Effector memory CD8-positive, alpha-beta T cell (primary cell): Measurements from ENCODE around the gene INMT.

Experiments used
- ATAC-seq: fragments of 150-1000 bp; cut with Tn5 transposase; replicated peaks from 2 replicates; pipeline ENCODE4 v1.10.0; 2021; ENCODE audit warnings: mild to moderate bottlenecking, moderate library complexity
- DNase-seq, 3 experiments: peaks; one replicate each; pipeline ENCODE4 v3.0.0; 2021
- H3K27ac Mint-ChIP-seq, 2 donors: one replicate each; pipeline ENCODE4 v1.8.0; 2022; ENCODE audit warnings: mild to moderate bottlenecking in 2 of 2, mixed read lengths in 2 of 2, moderate library complexity in 2 of 2
- H3K27me3 Mint-ChIP-seq, 2 donors: one replicate each; pipeline ENCODE4 v1.8.0; 2022; ENCODE audit warnings: mixed read lengths in 2 of 2
- H3K36me3 Mint-ChIP-seq: one replicate; pipeline ENCODE4 v1.8.0; 2022; ENCODE audit warnings: mild to moderate bottlenecking, moderate library complexity, mixed read lengths; ENCODE audit not compliant: insufficient read depth
- H3K4me1 Mint-ChIP-seq, 2 donors: one replicate each; pipeline ENCODE4 v1.8.0; 2022; ENCODE audit warnings: low read depth in 2 of 2, mixed read lengths in 2 of 2
- H3K4me3 Mint-ChIP-seq, 2 donors: one replicate each; pipeline ENCODE4 v1.8.0; 2022; ENCODE audit warnings: mild to moderate bottlenecking in 2 of 2, mixed read lengths in 2 of 2, moderate library complexity in 2 of 2
- H3K9me3 Mint-ChIP-seq, 2 donors: one replicate each; pipeline ENCODE4 v1.8.0; 2022; ENCODE audit warnings: mixed read lengths in 2 of 2

Gene INMT

DNA sequence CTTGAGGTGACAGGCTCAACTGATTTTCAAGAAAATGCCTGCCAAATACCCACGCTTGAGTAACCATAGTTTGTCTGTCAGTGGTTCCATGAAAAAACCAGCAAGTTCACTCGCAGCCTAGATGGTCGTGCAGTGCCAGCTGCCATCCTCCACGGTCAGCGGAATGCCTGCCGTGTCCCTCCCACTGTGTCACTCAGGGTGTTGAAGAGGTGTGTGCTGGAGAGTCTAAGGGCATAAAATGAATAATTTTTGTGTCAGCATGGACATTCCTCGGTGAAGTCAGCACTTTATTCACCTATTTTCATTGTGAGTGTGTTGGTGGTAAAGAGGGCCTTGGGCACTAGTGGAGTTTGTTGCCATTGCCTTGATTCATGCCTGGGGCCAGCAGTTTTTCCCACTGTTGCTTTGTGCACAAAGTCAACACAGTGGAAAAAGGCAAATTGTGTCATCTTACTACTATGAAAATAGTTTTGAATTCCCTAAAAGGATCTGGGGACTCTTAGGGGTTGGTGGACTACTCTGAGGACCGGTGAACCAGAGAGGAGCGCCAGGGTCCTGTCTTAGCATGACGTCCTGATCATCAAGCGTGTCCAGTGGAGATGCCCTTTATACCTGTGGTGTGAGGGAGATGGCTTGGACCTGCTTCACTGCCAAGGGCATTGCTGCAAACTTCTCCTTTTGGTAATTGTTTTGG is 36.9 kb downstream of the INMT start:
- no peak overlapping the region for H3K27ac Mint-ChIP-seq
- H3K4me3 Mint-ChIP-seq, result no peak overlapping the region
- H3K27me3 Mint-ChIP-seq, result no peaks in the 10 kb centered on the region
- no peak for DNase-seq
- no peaks in the 10 kb centered on the region for H3K9me3 Mint-ChIP-seq
- ATAC-seq, result no peak
- no peaks in the 10 kb centered on the region for H3K4me1 Mint-ChIP-seq
- no peaks in the 10 kb centered on the region for H3K36me3 Mint-ChIP-seq

DNA sequence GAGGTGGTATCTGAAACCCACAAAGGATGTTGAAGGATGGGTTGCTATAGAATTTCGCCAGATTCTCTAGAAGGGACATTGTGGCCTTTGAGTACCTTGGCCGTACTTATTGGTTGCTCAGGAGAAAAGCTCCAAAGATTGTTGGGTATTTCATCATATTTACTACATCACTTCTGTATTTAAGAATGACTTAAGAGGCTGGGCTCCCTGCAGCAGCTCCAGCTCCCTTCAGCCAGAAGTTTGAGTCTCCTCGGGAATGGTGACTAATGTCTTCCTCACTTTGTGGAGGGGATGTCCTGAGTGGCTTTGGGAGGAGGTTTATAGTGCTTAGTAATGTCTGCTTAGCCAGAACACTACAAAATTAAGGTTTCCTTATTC is 37.4 kb downstream of the INMT start:
- H3K9me3 Mint-ChIP-seq, result no peaks in the 10 kb centered on the region
- DNase-seq, result no peak

DNA sequence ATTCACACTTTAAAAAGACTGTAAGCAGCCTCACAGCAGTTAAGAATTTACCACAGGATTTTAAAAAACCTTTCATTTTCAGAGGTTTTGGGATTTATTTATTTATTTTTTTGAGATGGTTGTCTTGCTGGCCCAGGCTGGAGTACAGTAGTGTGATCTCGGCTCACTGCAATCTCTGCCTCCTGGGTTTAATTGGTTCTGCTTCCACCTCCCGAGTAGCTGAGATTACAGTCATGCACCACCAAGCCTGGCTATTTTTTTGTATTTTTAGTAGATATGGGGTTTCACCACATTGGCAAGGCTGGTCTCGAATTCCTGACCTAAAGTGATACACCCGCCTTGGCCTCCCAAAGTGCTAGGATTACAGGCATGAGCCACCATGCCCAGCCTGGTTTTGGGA is 38.4 kb downstream of the INMT start:
- Mint-ChIP-seq H3K27me3 (no peaks in the 10 kb centered on the region), H3K36me3 (no peaks in the 10 kb centered on the region), H3K4me3 (no peak overlapping the region), H3K27ac (no peak overlapping the region), H3K9me3 (no peaks in the 10 kb centered on the region), H3K4me1 (no peaks in the 10 kb centered on the region)
- DNase-seq, result no peak
- no peak for ATAC-seq

More for the DNA sequence above, 37.4 kb downstream of the INMT start:
- ATAC-seq, result no peak
- H3K4me3 Mint-ChIP-seq, result no peak overlapping the region
- no peak overlapping the region for H3K27ac Mint-ChIP-seq
- H3K4me1 Mint-ChIP-seq, result no peaks in the 10 kb centered on the region
- H3K27me3 Mint-ChIP-seq, result no peaks in the 10 kb centered on the region
- H3K36me3 Mint-ChIP-seq, result no peaks in the 10 kb centered on the region

DNA sequence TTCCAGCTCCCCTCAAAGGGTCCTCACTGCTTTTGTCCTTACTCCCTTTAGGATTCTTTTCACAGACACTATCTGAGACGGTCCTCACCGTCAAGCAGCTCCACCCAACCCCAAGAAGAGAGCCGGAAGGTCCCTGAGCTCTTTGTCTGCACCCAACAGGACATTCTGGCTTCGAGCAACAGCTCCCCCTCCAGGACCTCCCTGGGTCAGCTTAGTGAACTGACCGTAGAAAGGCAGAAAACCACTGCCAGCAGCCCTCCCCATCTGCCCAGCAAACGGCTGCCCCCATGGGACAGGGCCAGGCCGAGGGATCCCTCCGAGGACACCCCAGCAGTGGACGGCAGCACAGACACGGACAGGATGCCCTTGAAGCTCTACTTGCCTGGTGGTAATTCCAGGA is 39.2 kb downstream of the INMT start:
- no peak overlapping the region for H3K27ac Mint-ChIP-seq
- H3K27me3 Mint-ChIP-seq, result no peaks in the 10 kb centered on the region
- DNase-seq (no peak), ATAC-seq (no peak)
- no peaks in the 10 kb centered on the region for H3K36me3 Mint-ChIP-seq
- H3K4me1 Mint-ChIP-seq, result peaks cover 3 to 6% of the 10 kb centered on the region in 2 donors
- no peak overlapping the region for H3K4me3 Mint-ChIP-seq
- H3K9me3 Mint-ChIP-seq, result no peaks in the 10 kb centered on the region

DNA sequence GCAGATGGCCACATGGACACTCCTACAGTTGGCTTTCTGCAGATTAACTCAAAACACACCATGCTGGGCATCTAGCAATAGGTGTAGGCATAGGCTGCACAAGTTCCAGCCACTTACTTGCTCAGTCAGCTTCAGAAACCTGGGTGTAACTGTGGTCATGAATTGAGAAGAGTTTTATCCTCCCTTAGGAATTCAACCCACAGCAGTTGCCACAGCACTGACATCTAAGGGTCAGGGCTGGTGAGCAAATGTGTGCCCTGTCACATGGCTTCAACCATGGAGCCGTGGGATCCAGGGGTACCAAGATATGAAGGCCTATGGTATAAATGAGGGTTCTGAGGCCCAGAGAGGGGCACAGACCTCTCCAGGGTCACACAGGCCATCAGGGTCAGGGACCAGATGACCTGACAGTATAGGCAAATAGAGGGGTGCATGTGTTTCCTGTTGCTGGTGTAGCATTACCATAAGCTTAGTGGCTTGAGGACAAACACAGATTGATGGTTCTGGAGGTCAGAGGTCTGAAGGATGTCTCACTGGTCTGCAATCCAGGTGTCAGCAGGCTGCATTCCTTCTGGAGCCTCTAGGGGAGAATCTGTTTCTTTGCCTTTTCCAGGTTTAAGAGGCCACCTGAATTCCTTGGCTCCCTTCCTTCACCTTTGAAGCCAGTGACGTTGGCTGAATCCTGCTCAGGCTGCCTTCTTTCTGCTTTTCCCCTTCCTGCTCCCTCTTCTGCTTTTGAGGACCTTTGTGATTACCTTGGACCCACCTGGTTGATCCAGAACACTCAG is 43.4 kb downstream of the INMT start:
- DNase-seq, result no peak
- peaks cover 4 to 9% of the 10 kb centered on the region in 2 donors for H3K4me1 Mint-ChIP-seq
- H3K27me3 Mint-ChIP-seq, result no peaks in the 10 kb centered on the region
- ATAC-seq, result no peak
- H3K4me3 Mint-ChIP-seq, result no peak overlapping the region
- no peaks in the 10 kb centered on the region for H3K36me3 Mint-ChIP-seq
- no peaks in the 10 kb centered on the region for H3K9me3 Mint-ChIP-seq
- H3K27ac Mint-ChIP-seq, result peak overlapping the region in 1 of 2 donors; percentile 89

DNA sequence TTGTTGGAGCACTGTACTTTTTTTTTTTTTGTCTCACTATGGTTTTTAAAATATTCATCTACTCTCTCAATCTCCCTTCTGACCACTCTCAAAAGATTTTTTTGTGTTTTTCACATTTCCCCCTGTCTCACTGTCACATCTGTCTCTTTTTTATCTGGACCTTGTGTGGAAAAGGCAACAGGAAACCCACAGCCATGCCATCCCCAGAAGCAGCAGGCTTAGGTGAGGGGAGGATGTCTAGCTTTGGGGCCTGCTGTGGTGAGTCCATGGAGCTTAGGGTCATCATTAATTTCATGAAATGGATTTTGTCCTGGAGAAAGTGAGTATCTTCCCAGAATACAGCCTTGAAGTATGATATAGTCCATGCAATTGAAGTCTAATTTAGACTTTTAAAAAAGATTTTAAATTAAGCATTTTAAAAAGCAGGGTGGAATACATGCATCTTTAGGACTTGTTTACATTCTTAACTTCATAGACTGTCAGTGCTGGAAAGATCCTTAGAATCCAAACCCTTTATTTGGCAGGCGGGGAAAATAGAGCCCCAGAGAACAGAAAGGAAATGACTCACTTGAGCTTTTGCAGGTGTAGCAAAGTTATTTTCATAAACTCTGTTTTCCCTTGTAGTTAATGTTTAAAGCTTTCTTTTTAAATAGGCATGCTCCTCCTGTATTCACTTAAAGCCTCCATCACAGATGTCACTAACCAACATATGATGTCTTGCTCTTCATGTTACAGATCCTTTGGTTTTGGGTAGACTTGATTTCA is 44.4 kb downstream of the INMT start:
- no peak for DNase-seq
- Mint-ChIP-seq H3K9me3 (no peaks in the 10 kb centered on the region), H3K4me3 (no peak overlapping the region), H3K4me1 (peaks cover 4 to 9% of the 10 kb centered on the region in 2 donors), H3K27ac (peak overlapping the region; percentile 10 to 89), H3K27me3 (no peaks in the 10 kb centered on the region), H3K36me3 (no peaks in the 10 kb centered on the region)
- ATAC-seq, result no peak

DNA sequence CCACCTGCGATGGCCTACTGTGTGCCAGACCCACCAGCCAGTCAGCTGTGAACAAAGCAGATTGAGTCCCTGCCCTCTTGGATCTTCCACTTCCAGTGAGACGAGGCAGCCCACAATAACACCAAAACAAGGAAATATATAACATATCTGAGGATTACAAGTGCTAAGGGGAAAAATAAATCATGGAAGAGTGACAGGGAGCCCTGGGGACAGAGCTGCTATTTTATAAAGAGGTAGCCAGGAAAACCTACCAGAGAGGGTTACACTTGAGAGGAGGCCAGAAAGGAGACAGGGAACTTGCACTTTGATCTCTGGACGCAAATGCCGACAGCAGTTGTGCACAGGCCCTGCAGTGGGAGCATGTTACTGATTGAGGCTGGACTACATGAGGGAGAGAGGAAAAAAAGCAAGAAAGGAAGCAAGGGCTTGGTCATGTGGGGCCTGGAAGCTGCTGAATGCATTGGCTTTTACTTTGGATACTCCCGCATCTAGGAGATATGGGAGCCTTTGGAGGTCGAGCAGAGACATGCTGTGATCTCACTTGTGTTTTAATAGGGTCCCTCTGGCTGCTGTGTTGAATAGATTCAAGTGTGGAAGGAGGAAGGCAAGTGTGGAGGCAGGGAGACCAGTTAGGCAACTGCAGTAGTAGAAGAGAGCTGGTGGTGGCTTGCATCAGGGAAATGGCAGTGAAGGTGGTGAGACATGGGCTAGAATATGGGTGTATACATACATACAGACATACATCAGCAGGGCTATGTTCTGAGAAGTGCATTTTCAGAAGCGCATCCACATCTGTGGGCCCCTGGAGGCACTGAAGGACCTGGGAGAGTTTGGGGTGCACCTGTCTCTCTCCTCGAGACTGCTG is 45.5 kb downstream of the INMT start:
- Mint-ChIP-seq H3K9me3 (no peaks in the 10 kb centered on the region), H3K4me1 (peaks cover 4 to 9% of the 10 kb centered on the region in 2 donors), H3K27ac (peak overlapping the region in 1 of 2 donors; percentile 1), H3K4me3 (no peak overlapping the region), H3K27me3 (no peaks in the 10 kb centered on the region), H3K36me3 (no peaks in the 10 kb centered on the region)
- DNase-seq, result no peak
- ATAC-seq, result no peak

DNA sequence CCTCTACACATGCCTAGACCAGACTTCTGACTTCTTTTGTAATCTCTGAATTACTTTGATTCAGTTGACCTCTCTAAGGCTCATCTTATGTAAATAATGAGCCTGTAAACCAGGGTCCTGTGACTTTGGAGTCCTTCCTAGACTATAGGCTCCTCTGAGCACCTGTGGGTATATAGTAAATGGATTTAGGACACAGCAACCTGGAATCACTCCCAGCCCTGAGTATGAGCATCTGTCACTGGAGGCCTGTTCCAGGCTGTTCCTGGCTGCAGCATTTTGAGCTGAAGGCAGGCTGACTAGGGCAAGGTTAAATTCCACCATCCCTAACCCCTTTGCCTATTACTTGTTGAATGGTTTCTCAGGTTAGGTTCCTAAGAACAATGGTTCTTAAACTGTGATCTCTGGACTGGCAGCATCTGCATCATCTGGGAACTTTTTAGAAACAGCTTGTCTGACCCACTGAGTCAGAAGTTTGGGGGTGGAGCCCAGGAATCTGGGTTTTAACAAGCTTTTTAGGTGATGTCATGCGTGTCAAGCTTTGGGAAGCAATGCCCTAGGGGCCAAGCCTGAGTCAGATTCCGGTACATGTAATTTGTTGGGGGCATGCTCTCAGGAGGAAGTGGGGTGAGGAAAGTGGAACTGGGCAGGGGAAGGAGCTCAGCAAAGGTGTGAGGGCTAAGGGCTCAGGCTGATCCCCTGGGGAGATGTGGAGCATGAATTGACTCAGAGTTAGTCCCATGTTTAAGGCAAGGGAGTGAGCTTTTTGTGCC is 47.5 kb downstream of the INMT start:
- Mint-ChIP-seq H3K9me3 (no peaks in the 10 kb centered on the region), H3K4me1 (peaks cover 4 to 9% of the 10 kb centered on the region in 2 donors), H3K27me3 (no peaks in the 10 kb centered on the region), H3K36me3 (no peaks in the 10 kb centered on the region), H3K27ac (no peak overlapping the region), H3K4me3 (no peak overlapping the region)
- ATAC-seq (no peak), DNase-seq (no peak)

DNA sequence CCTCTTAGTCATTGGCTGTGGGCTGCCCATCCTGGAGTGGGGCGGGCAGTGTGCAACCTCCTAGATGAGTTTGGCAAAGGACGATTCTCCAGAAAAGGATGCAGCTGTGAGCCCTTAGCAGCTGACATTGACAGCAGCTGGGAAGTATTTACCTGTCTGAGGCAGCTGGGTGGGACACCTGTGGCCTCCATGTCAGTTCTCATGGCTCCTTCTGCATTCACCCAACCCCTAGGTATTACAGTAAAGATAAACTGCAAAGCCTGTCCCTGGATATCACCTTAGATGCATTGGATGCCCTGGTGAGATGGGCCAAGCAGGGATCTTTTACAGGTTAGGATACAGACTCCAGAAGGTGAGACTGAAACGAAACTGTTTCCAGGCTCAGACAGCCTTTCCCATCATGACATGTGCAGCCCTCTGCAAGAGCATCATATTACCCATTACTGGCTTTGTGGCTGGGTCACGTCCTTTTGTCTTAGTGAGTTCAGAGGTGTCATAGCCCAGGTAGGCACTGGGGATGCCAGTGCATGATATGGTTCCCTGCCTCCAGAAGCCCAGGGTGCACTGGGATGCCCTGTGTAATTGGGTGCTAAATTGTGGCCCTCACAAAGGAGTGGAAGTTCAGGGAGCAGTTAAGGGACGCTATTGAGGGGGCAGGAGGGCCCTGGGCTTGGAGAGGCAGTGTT is 48.2 kb downstream of the INMT start:
- H3K27me3 Mint-ChIP-seq, result no peaks in the 10 kb centered on the region
- no peak overlapping the region for H3K4me3 Mint-ChIP-seq
- no peak for DNase-seq
- no peaks in the 10 kb centered on the region for H3K36me3 Mint-ChIP-seq
- H3K4me1 Mint-ChIP-seq, result peaks cover 4 to 9% of the 10 kb centered on the region in 2 donors
- H3K9me3 Mint-ChIP-seq, result no peaks in the 10 kb centered on the region
- H3K27ac Mint-ChIP-seq, result no peak overlapping the region
- no peak for ATAC-seq

DNA sequence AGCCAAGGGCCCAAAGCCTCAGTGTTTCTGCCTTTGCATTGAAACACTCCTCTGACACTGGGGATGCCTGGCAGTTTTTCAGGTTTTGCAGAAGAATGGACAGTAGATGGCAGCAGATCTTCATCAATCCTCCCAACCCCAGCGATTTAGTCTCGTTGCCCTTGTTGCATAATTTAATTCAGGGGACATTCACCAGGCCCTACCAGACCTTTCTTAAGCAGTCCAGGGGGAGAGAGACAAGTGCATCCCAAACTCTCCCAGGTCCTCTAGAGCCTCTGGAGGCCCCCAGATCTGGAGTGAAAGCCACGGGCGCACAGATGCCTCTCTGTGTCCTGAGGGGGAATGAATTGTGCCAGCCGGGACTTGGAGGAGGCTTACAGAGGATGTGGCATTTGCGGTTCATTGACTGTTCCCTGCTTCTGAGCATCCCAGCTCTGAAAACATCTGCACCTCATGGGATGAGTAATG is 48.9 kb downstream of the INMT start:
- H3K27ac Mint-ChIP-seq, result no peak overlapping the region
- no peak overlapping the region for H3K4me3 Mint-ChIP-seq
- H3K4me1 Mint-ChIP-seq, result peaks cover 4 to 6% of the 10 kb centered on the region in 2 donors
- DNase-seq (peak; percentile 8 to 23 (median 10)), ATAC-seq (no peak)
- no peaks in the 10 kb centered on the region for H3K36me3 Mint-ChIP-seq
- no peaks in the 10 kb centered on the region for H3K27me3 Mint-ChIP-seq
- H3K9me3 Mint-ChIP-seq, result no peaks in the 10 kb centered on the region

DNA sequence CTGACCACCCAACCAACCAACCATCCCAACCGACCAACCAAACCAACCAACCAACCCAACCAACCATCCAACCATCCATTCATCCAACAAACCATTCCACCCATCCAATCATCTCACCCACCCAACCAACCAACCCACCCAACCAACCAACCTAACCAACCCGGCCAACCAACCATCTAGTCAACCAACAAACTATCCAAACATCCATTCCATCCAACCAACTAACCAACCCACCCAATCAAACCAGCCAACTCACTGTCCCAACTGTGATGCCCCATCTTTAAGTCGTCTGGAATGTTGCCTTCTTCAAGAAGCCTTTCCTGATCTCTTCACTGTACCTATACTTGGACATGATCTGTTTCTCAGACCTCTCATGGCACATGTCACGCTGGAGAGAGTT is 50.9 kb downstream of the INMT start:
- H3K9me3 Mint-ChIP-seq, result no peaks in the 10 kb centered on the region
- no peak for ATAC-seq
- no peak overlapping the region for H3K4me3 Mint-ChIP-seq
- DNase-seq, result no peak
- no peak overlapping the region for H3K27ac Mint-ChIP-seq
- H3K36me3 Mint-ChIP-seq, result no peaks in the 10 kb centered on the region
- H3K4me1 Mint-ChIP-seq, result no peaks in the 10 kb centered on the region
- no peaks in the 10 kb centered on the region for H3K27me3 Mint-ChIP-seq

DNA sequence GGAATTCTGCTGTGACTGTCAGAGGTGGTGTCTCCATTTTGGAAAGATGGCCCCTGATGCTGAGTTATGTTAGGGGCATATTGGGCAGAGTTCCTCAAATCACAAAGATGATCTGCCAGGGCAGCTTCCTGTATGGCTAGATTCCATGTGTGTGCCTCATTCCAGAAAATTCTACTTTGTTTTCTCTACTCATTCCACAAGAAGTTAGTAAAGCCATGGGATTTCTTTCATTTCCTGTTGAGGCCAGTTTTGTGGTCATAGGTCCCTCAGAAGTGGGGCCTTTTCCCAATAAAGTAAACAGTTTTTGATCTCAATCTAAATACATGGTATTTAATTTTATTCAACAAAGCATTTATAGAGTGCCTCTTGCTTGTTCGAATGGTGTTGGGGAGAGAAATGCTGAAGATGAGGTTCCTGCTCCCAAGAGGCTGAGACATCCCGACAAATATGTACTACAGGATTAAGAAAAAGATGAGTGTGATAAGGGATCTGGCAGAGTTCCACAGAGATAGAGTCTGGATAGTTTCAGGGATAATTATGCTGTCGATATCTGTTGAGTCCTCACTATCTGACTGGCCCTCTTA is 52.2 kb downstream of the INMT start:
- Mint-ChIP-seq H3K4me3 (no peak overlapping the region), H3K4me1 (no peaks in the 10 kb centered on the region), H3K27me3 (no peaks in the 10 kb centered on the region), H3K9me3 (no peaks in the 10 kb centered on the region), H3K36me3 (no peaks in the 10 kb centered on the region), H3K27ac (peak overlapping the region in 1 of 2 donors; percentile 39)
- no peak for ATAC-seq
- DNase-seq, result no peak
